Caco-2 (cell line): ENCODE data around the gene MECR. TPM values are rescaled to one million over a fixed set of nuclear protein-coding genes. Genes with fewer than 3 reads are reported as not detected.
A peak's percentile ranks its signal among the peaks of the same experiment; 100 is the strongest.

Source experiments
- BruUV-seq: library from RNA; stranded (reverse); fragments of 400-500 nt; replicated peaks from 2 replicates; lab custom pipeline; 2021; lab: Mats Ljungman, UMichigan
- CTCF ChIA-PET: fragments of 300-600 bp; sonication (Branson Sonifier 250); formaldehyde crosslinking; loops from one replicate; lab custom pipeline; 2022; ENCODE audit warnings: antibody characterized with exemption; lab: Charles Lee
- POLR2A ChIA-PET: fragments of 300-600 bp; sonication (Branson Sonifier 250); formaldehyde crosslinking; loops from one replicate; lab custom pipeline; 2022; ENCODE audit warnings: antibody characterized with exemption; lab: Charles Lee
- DNase-seq, 2 experiments: peaks; one replicate each; pipeline versions ENCODE4 v3.0.0 to v3.0.0-alpha.2; 2020 to 2022
- H3K27me3 ChIP-seq: replicated peaks from 2 replicates; pipeline ENCODE4 v1.6.0; 2011; ENCODE audit warnings: low read length; ENCODE audit not compliant: control insufficient read depth, insufficient read depth
- H3K36me3 ChIP-seq: 2 replicates; pipeline ENCODE4 v1.5.1; 2011; ENCODE audit warnings: low read length; ENCODE audit not compliant: control insufficient read depth, insufficient read depth
- H3K4me1 ChIP-seq: fragments of 250-450 bp; sonication (Bioruptor Pico); 2 replicates; pipeline ENCODE4 v1.5.1; 2020; ENCODE audit warnings: mild to moderate bottlenecking
- H3K4me3 ChIP-seq: 2 replicates; pipeline ENCODE4 v1.5.1; 2011; ENCODE audit warnings: low read depth, mild to moderate bottlenecking, control low read depth, low read length
- H3K9me3 ChIP-seq: fragments of 250-450 bp; sonication (Bioruptor Pico); 2 replicates; pipeline ENCODE4 v1.5.1; 2020; ENCODE audit warnings: mild to moderate bottlenecking, moderate library complexity
- H3K27ac Mint-ChIP-seq: one replicate; pipeline ENCODE4 v1.8.0; 2022; ENCODE audit warnings: mixed read lengths; ENCODE audit not compliant: unreplicated experiment
- H3K27me3 Mint-ChIP-seq: one replicate; pipeline ENCODE4 v1.8.0; 2022; ENCODE audit warnings: mixed read lengths; ENCODE audit not compliant: insufficient read depth, unreplicated experiment
- H3K36me3 Mint-ChIP-seq: one replicate; pipeline ENCODE4 v1.8.0; 2022; ENCODE audit warnings: mild to moderate bottlenecking, mixed read lengths; ENCODE audit not compliant: insufficient read depth, unreplicated experiment
- H3K4me1 Mint-ChIP-seq: one replicate; pipeline ENCODE4 v1.8.0; 2022; ENCODE audit warnings: low read depth, mixed read lengths; ENCODE audit not compliant: unreplicated experiment
- H3K4me3 Mint-ChIP-seq: one replicate; pipeline ENCODE4 v1.8.0; 2022; ENCODE audit warnings: mild to moderate bottlenecking, moderate library complexity, mixed read lengths; ENCODE audit not compliant: unreplicated experiment
- H3K9me3 Mint-ChIP-seq: one replicate; pipeline ENCODE4 v1.8.0; 2022; ENCODE audit warnings: mixed read lengths; ENCODE audit not compliant: unreplicated experiment
- CTCF ChIP-seq, 2 experiments: fragments of 200-600 bp in 1 of 2; IDR thresholded peaks; 1 replicate in 1 of 2; 2 replicates in 1 of 2; pipeline versions ENCODE4 v1.5.1 to v1.8.0; 2011 to 2022; ENCODE audit warnings: antibody characterized with exemption in 1 of 2, control low read depth in 1 of 2, inconsistent platforms in 1 of 2, low read depth in 1 of 2, low read length in 1 of 2, mild to moderate bottlenecking in 1 of 2, moderate library complexity in 1 of 2; ENCODE audit not compliant: insufficient read depth in 1 of 2, severe bottlenecking in 1 of 2, unreplicated experiment in 1 of 2
- intact Hi-C: fragments of 100-400 bp; cut with micrococcal nuclease; formaldehyde crosslinking; loops from one replicate; pipeline ENCODE4 v1.10.0; 2022; ENCODE audit not compliant: unreplicated experiment
- total RNA-seq: library from RNA; stranded (reverse); gene quantifications from 2 replicates; pipeline ENCODE4 v1.2.3, GENCODE V29; 2022

The MECR gene
- total RNA-seq, 1 experiment from 2014 or later = 23.1 TPM

GRCh38 chr1:29245876-29246275 is 15.1 kb upstream of the MECR start:
- no peaks in the 10 kb centered on the region for H3K36me3 Mint-ChIP-seq
- intact Hi-C loops = no loop called here
- Histone ChIP-seq H3K27me3 (no peaks in the 10 kb centered on the region), H3K4me3 (no peak overlapping the region), H3K4me1 (peaks cover 31% of the 10 kb centered on the region), H3K36me3 (no peaks in the 10 kb centered on the region), H3K9me3 (no peaks in the 10 kb centered on the region)
- H3K9me3 Mint-ChIP-seq = no peaks in the 10 kb centered on the region
- peaks cover 16% of the 10 kb centered on the region for H3K4me1 Mint-ChIP-seq
- H3K27me3 Mint-ChIP-seq = no peaks in the 10 kb centered on the region
- BruUV-seq = no TSS peak
- POLR2A ChIA-PET = no interaction called here
- no peak overlapping the region for H3K27ac Mint-ChIP-seq
- H3K4me3 Mint-ChIP-seq = no peak overlapping the region
- CTCF ChIA-PET = interaction anchor here (0.6 kb wide), 1 partner anchor 67 kb away, joined by 3 read pairs; no protein-coding TSS in a partner anchor
- peak in 1 of 2 experiments; percentile 14 for DNase-seq
- TF ChIP-seq CTCF (IDR thresholded peaks at IDR 0.05; ENCODE audit: insufficient read depth in 1 of 2, low read depth in 1 of 2, low read length in 1 of 2, severe bottlenecking in 1 of 2, unreplicated experiment in 1 of 2) = peak in 1 of 2 experiments; percentile 5

GRCh38 chr1:29245261-29245660 is 14.5 kb upstream of the MECR start:
- H3K9me3 ChIP-seq = no peaks in the 10 kb centered on the region
- no peak for TF ChIP-seq CTCF (IDR thresholded peaks at IDR 0.05; ENCODE audit: insufficient read depth in 1 of 2, low read depth in 1 of 2, low read length in 1 of 2, severe bottlenecking in 1 of 2, unreplicated experiment in 1 of 2)

GRCh38 chr1:29243871-29244200 is 13.1 kb upstream of the MECR start:
- Mint-ChIP-seq H3K27me3 (no peaks in the 10 kb centered on the region), H3K9me3 (no peaks in the 10 kb centered on the region), H3K4me1 (peaks cover 18% of the 10 kb centered on the region), H3K36me3 (peaks cover 4% of the 10 kb centered on the region), H3K4me3 (no peak overlapping the region), H3K27ac (no peak overlapping the region)
- Histone ChIP-seq H3K4me3 (no peak overlapping the region), H3K4me1 (peaks cover 33% of the 10 kb centered on the region), H3K27me3 (no peaks in the 10 kb centered on the region), H3K36me3 (no peaks in the 10 kb centered on the region), H3K9me3 (no peaks in the 10 kb centered on the region)
- BruUV-seq = no TSS peak
- intact Hi-C loops = no loop called here
- TF ChIP-seq CTCF (IDR thresholded peaks at IDR 0.05; ENCODE audit: insufficient read depth in 1 of 2, low read depth in 1 of 2, low read length in 1 of 2, severe bottlenecking in 1 of 2, unreplicated experiment in 1 of 2) = no peak
- ChIA-PET CTCF (no interaction called here), POLR2A (no interaction called here)
- DNase-seq = no peak

More at GRCh38 chr1:29245261-29245660, 14.5 kb upstream of the MECR start:
- intact Hi-C loops = no loop called here
- no peaks in the 10 kb centered on the region for H3K9me3 Mint-ChIP-seq
- Histone ChIP-seq H3K36me3 (no peaks in the 10 kb centered on the region), H3K4me1 (peaks cover 33% of the 10 kb centered on the region), H3K4me3 (no peak overlapping the region), H3K27me3 (no peaks in the 10 kb centered on the region)
- H3K4me3 Mint-ChIP-seq = no peak overlapping the region
- CTCF ChIA-PET = interaction anchor here (0.6 kb wide), 1 partner anchor 68 kb away, joined by 3 read pairs; no protein-coding TSS in a partner anchor
- POLR2A ChIA-PET = no interaction called here
- no peak for DNase-seq
- H3K27me3 Mint-ChIP-seq = no peaks in the 10 kb centered on the region
- H3K4me1 Mint-ChIP-seq = peaks cover 18% of the 10 kb centered on the region
- no TSS peak for BruUV-seq
- H3K36me3 Mint-ChIP-seq = no peaks in the 10 kb centered on the region
- no peak overlapping the region for H3K27ac Mint-ChIP-seq
